Keratinocyte (primary cell): ENCODE data around the gene MAGI1. TPM values are rescaled to one million over a fixed set of nuclear protein-coding genes. Genes with fewer than 3 reads are reported as not detected.

Experiments
- DNase-seq: peaks from one replicate; pipeline ENCODE4 v3.0.0-alpha.2; 2011; ENCODE audit warnings: low read depth, missing footprints, low spot score
- FAIRE-seq: peaks from 2 replicates; lab custom pipeline; 2011; peaks lifted over from hg19 to GRCh38; lab: Jason Lieb, UNC
- H2AFZ ChIP-seq: 2 replicates; pipeline ENCODE4 v1.6.0; 2012; ENCODE audit warnings: low read length, control low read depth, inconsistent platforms; ENCODE audit not compliant: control insufficient read depth
- H3K27ac ChIP-seq: 2 replicates; pipeline ENCODE4 v1.5.1; 2011; ENCODE audit warnings: low read length; ENCODE audit not compliant: control insufficient read depth, insufficient read depth
- H3K27me3 ChIP-seq: 3 replicates; pipeline ENCODE4 v1.6.0; 2011; ENCODE audit warnings: low read length; ENCODE audit not compliant: control insufficient read depth, insufficient read depth; ENCODE audit errors: extremely low read depth
- H3K36me3 ChIP-seq, 2 experiments: 2 replicates in 1 of 2; 3 replicates in 1 of 2; pipeline ENCODE4 v1.5.1; 2011; ENCODE audit warnings: low read length in 2 of 2, mild to moderate bottlenecking in 1 of 2; ENCODE audit not compliant: control insufficient read depth in 2 of 2, insufficient read depth in 2 of 2; ENCODE audit errors: extremely low read depth in 1 of 2
- H3K4me1 ChIP-seq: 3 replicates; pipeline ENCODE4 v1.5.1; 2011; ENCODE audit warnings: low read length; ENCODE audit not compliant: control insufficient read depth, insufficient read depth; ENCODE audit errors: extremely low read depth
- H3K4me2 ChIP-seq: 3 replicates; pipeline ENCODE4 v1.6.0; 2011; ENCODE audit warnings: low read depth, low read length; ENCODE audit not compliant: control insufficient read depth, insufficient read depth; ENCODE audit errors: extremely low read depth
- H3K4me3 ChIP-seq, 3 experiments: fragments of 200-600 bp in 1 of 3; sonication (generic) in 1 of 3; 2 replicates in 2 of 3; 3 replicates in 1 of 3; pipeline ENCODE4 v1.5.1; 2011 to 2016; ENCODE audit warnings: low read length in 3 of 3, mild to moderate bottlenecking in 3 of 3, control low read depth in 2 of 3, inconsistent platforms in 1 of 3, low read depth in 1 of 3, mixed read lengths in 1 of 3, mixed run types in 1 of 3, moderate library complexity in 1 of 3; ENCODE audit not compliant: control insufficient read depth in 2 of 3, insufficient read depth in 2 of 3; ENCODE audit errors: extremely low read depth in 1 of 3
- H3K79me2 ChIP-seq: 2 replicates; pipeline ENCODE4 v1.6.0; 2012; ENCODE audit warnings: low read length; ENCODE audit not compliant: control insufficient read depth, insufficient read depth
- H3K9ac ChIP-seq: 3 replicates; pipeline ENCODE4 v1.6.0; 2011; ENCODE audit warnings: low read length; ENCODE audit not compliant: control insufficient read depth, insufficient read depth; ENCODE audit errors: extremely low read depth
- H3K9me1 ChIP-seq: 3 replicates; pipeline ENCODE4 v1.6.0; 2011; ENCODE audit warnings: low read length; ENCODE audit not compliant: control insufficient read depth, insufficient read depth; ENCODE audit errors: extremely low read depth
- H3K9me3 ChIP-seq: 2 replicates; pipeline ENCODE4 v1.5.1; 2012; ENCODE audit warnings: low read depth, low read length; ENCODE audit not compliant: control insufficient read depth
- H4K20me1 ChIP-seq: 3 replicates; pipeline ENCODE4 v1.6.0; 2011; ENCODE audit warnings: low read length; ENCODE audit not compliant: control insufficient read depth, insufficient read depth; ENCODE audit errors: extremely low read depth
- CTCF ChIP-seq, 3 experiments: IDR thresholded peaks in 1 of 3; conservative IDR thresholded peaks in 1 of 3; optimal IDR thresholded peaks in 1 of 3; 2 replicates in 2 of 3; 3 replicates in 1 of 3; pipeline versions ENCODE3 to v1.5.1; 2011; ENCODE audit warnings: low read length in 3 of 3, mild to moderate bottlenecking in 3 of 3, moderate library complexity in 2 of 3, control low read depth in 1 of 3, inconsistent platforms in 1 of 3; ENCODE audit not compliant: insufficient read depth in 2 of 3; ENCODE audit errors: extremely low read depth in 1 of 3
- EZH2 ChIP-seq: IDR thresholded peaks from one replicate; pipeline ENCODE4 v1.6.1; 2012; ENCODE audit warnings: inconsistent platforms, mild to moderate bottlenecking, low read length, moderate library complexity
- dilution Hi-C: fragments of 300-500 bp; cut with MboI; formaldehyde crosslinking; loops from one replicate; pipeline ENCODE4 v1.7.0; 2020; ENCODE audit warnings: low sequenced_read_pairs; ENCODE audit not compliant: extremely low pct_ligation_motif_present
- polyA plus RNA-seq, 5 experiments: library from polyadenylated mRNA; depleted of rRNA in 3 of 5; stranded (reverse) in 3 of 5; stranded (forward) in 1 of 5; unstranded in 1 of 5; fragments of >200 nt; gene quantifications; 1 replicate in 1 of 5; 2 replicates in 3 of 5; 3 replicates in 1 of 5; pipeline versions ENCODE4 v1.2.1 to v1.2.3, GENCODE V29; 2011 to 2012; ENCODE audit warnings: missing spikeins in 2 of 5, low read depth in 1 of 5, low replicate concordance in 1 of 5

The MAGI1 gene
- polyA plus RNA-seq, 1 donor (not counting 4 experiments of a cell fraction or from before 2014, with no cell fraction given), result 10.9 TPM

- no peak overlapping the region for H3K4me2 ChIP-seq
- dilution Hi-C loops, result no loop called here
- H3K9me3 ChIP-seq, result no peaks in the 10 kb centered on the region
- no peak overlapping the region for H2AFZ ChIP-seq
- no peaks in the 10 kb centered on the region for H3K9me1 ChIP-seq
- H3K79me2 ChIP-seq, result no peaks in the 10 kb centered on the region
- DNase-seq (no peak), FAIRE-seq (peak; percentile 66)
- H3K27ac ChIP-seq, result no peak overlapping the region
- H3K4me1 ChIP-seq, result no peaks in the 10 kb centered on the region
- no peak overlapping the region for H3K9ac ChIP-seq
- H3K36me3 ChIP-seq, result no peaks in the 10 kb centered on the region
- no peaks in the 10 kb centered on the region for H4K20me1 ChIP-seq
- no peak overlapping the region for H3K4me3 ChIP-seq
- TF ChIP-seq EZH2 (no peak), CTCF (optimal IDR thresholded peaks at IDR 0.05 in 1 of 3, IDR thresholded peaks at IDR 0.05 in 1 of 3, conservative IDR thresholded peaks at IDR 0.05 in 1 of 3; ENCODE audit: extremely low read depth in 1 of 3, insufficient read depth in 2 of 3, low read length in 3 of 3) (no peak)
- no peaks in the 10 kb centered on the region for H3K27me3 ChIP-seq
Measured at GRCh38 chr3:65844370-65844769, 194.3 kb downstream of the MAGI1 start.

GRCh38 chr3:65843732-65844131 lies 195.0 kb downstream of the MAGI1 start:
- H3K79me2 ChIP-seq, result no peaks in the 10 kb centered on the region
- H3K9me3 ChIP-seq, result no peaks in the 10 kb centered on the region
- no peaks in the 10 kb centered on the region for H3K4me1 ChIP-seq
- H2AFZ ChIP-seq, result no peak overlapping the region
- H3K27me3 ChIP-seq, result no peaks in the 10 kb centered on the region
- DNase-seq (no peak), FAIRE-seq (no peak)
- H3K9ac ChIP-seq, result no peak overlapping the region
- TF ChIP-seq CTCF (optimal IDR thresholded peaks at IDR 0.05 in 1 of 3, IDR thresholded peaks at IDR 0.05 in 1 of 3, conservative IDR thresholded peaks at IDR 0.05 in 1 of 3; ENCODE audit: extremely low read depth in 1 of 3, insufficient read depth in 2 of 3, low read length in 3 of 3), result no peak
- no peak for TF ChIP-seq EZH2
- no peak overlapping the region for H3K4me3 ChIP-seq
- no peaks in the 10 kb centered on the region for H3K9me1 ChIP-seq
- no peak overlapping the region for H3K27ac ChIP-seq
- H4K20me1 ChIP-seq, result no peaks in the 10 kb centered on the region
- no peak overlapping the region for H3K4me2 ChIP-seq
- dilution Hi-C loops, result no loop called here
- H3K36me3 ChIP-seq, result no peaks in the 10 kb centered on the region
